ENCODE measurements around the gene SNX11.

The SNX11 gene

GRCh38 chr17:48144976-48145798 lies 37.6 kb downstream of the SNX11 start:
- no peak overlapping the region for H3K4me3 ChIP-seq (ENCODE audit: low read depth, low read length)
- no peak for DNase-seq (ENCODE audit: low read depth)
- TF ChIP-seq CTCF (IDR thresholded peaks at IDR 0.05; ENCODE audit: low read depth, low read length, missing control alignments) = no peak

- DNase-seq (ENCODE audit: low read depth) = no peak
- H3K4me3 ChIP-seq (ENCODE audit: low read depth, low read length) = no peak overlapping the region
- TF ChIP-seq CTCF (IDR thresholded peaks at IDR 0.05; ENCODE audit: low read depth, low read length, missing control alignments) = no peak
These were observed 40.6 kb downstream of the SNX11 start for GRCh38 chr17:48148029-48148770.

GRCh38 chr17:48148854-48149786 lies 41.6 kb downstream of the SNX11 start:
- no peak overlapping the region for H3K4me3 ChIP-seq (ENCODE audit: low read depth, low read length)
- no peak for TF ChIP-seq CTCF (IDR thresholded peaks at IDR 0.05; ENCODE audit: low read depth, low read length, missing control alignments)
- DNase-seq (ENCODE audit: low read depth) = no peak

GRCh38 chr17:48149787-48150463 lies 42.4 kb downstream of the SNX11 start:
- TF ChIP-seq CTCF (IDR thresholded peaks at IDR 0.05; ENCODE audit: low read depth, low read length, missing control alignments) = no peak
- no peak for DNase-seq (ENCODE audit: low read depth)

GRCh38 chr17:48150597-48151001 lies 43.0 kb downstream of the SNX11 start:
- no peak overlapping the region for H3K4me3 ChIP-seq (ENCODE audit: low read depth, low read length)
- TF ChIP-seq CTCF (IDR thresholded peaks at IDR 0.05; ENCODE audit: low read depth, low read length, missing control alignments) = no peak
- DNase-seq (ENCODE audit: low read depth) = no peak

More at GRCh38 chr17:48149787-48150463, 42.4 kb downstream of the SNX11 start:
- H3K4me3 ChIP-seq (ENCODE audit: low read depth, low read length) = no peak overlapping the region

- TF ChIP-seq CTCF (IDR thresholded peaks at IDR 0.05; ENCODE audit: low read depth, low read length, missing control alignments) = no peak
- no peak overlapping the region for H3K4me3 ChIP-seq (ENCODE audit: low read depth, low read length)
- DNase-seq (ENCODE audit: low read depth) = no peak
These were observed 43.7 kb downstream of the SNX11 start for GRCh38 chr17:48151220-48151619.
